Measurements from ENCODE around the gene UNC5C.

The UNC5C gene

DNA sequence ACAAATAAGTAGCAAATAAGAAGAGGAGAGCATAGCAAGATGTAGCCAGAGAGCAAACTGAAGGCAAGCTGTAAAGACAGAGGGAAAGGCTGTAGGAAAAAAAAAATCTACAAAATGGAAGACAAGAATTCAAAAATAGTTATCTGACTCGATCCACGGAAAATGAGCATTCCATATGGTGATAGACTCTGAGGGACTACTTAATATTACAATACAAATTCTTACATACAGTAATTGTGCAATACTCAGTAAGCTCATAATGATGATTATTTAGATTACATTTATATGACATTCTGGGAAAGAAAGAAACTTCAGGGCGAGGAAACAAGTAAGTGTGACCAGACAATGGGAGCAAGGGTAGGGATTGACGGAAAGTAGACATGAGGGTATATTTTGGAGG is 102.6 kb downstream of the UNC5C start:
- no peak for DNase-seq

DNA sequence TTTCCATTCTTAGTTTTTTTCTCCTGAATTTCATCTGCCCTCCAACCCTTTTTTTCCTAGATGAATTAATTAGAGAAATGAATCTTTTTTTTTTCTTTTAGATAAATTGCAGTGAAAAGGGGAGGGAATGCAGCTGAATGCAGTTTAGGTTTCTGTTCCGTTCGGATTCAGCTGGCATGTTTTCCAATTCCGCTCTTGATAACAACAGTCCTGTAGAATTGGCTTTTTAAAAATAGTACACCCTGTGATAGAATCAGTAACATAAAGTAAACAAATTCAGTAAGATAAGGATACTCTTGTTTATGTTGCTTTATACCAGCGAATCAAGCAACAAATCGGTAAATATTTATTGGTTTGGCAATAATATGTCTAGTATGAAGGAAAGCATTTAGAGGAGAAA is 103.5 kb downstream of the UNC5C start:
- DNase-seq, result no peak

GRCh38 chr4:95444812-95445211 is 104.0 kb downstream of the UNC5C start:
- DNase-seq, result no peak

DNA sequence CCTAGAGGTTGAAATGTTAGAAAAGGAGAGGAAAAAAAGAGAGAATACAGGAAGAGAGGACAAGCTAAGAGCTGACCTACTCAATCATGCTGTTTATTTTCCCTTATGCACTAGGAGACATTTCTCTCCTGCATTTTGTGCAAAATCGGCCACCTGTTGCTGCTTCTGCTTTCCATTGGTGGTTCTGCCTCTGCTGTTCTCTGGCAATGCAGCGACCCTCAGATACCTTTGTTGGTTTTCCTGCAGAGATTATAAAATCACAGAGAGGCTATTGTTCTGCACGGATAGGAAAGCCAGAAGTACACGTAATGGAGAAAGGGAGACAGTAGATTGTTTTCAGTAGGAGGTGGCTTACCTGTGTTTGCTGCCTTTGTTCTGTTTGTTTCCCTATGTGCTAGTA is 108.9 kb downstream of the UNC5C start:
- DNase-seq, result no peak

- DNase-seq, result no peak
Observed at GRCh38 chr4:95439071-95439470, 109.7 kb downstream of the UNC5C start.

GRCh38 chr4:95432466-95432865 is 116.3 kb downstream of the UNC5C start:
- DNase-seq, result no peak

- no peak for DNase-seq
Observed at GRCh38 chr4:95431678-95432077, 117.1 kb downstream of the UNC5C start.

GRCh38 chr4:95429416-95429815 is 119.4 kb downstream of the UNC5C start:
- DNase-seq, result no peak

GRCh38 chr4:95428291-95429070 is 120.3 kb downstream of the UNC5C start:
- no peak for DNase-seq

DNA sequence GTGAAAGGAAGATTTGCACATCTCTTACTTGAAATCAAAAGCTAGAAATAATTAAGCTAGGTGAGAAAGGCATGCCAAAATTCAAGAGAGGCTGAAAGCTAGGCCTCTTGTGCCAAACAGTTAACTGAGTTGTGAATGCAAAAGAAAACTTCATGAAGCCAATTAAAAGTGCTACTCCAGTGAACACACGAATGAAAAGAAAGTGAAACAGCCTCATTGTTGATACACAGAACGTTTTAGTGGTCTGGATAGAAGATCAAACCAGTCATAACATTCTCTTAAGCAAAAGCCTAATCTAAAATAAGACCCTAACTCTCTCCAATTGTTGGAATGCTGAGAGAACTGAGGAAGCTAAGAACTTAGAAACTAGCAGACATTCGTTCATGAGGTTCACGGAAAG is 122.3 kb downstream of the UNC5C start:
- no peak for DNase-seq

- no peak for DNase-seq
Observed at GRCh38 chr4:95422436-95422835, 126.3 kb downstream of the UNC5C start.

- DNase-seq, result no peak
Observed at GRCh38 chr4:95421869-95422268, 126.9 kb downstream of the UNC5C start.

DNA sequence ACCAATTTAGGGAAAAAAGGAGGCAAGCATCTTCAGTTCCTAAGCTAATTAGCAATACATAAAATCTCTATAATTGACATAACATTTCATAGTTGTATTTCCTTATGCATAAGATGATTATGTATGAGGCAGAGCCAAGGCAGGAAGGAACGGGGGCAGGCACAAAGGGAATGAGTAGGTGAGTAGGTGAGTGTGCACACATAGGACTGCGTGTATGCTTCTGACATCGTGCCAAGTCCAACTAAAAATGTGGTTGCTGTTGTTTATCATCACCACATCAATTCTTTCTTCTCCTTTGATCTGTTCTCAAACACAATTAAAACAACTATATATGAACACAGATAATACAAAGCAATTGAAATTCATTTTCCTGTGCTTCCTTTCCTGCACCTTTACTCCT is 131.2 kb downstream of the UNC5C start:
- no peak for DNase-seq

DNA sequence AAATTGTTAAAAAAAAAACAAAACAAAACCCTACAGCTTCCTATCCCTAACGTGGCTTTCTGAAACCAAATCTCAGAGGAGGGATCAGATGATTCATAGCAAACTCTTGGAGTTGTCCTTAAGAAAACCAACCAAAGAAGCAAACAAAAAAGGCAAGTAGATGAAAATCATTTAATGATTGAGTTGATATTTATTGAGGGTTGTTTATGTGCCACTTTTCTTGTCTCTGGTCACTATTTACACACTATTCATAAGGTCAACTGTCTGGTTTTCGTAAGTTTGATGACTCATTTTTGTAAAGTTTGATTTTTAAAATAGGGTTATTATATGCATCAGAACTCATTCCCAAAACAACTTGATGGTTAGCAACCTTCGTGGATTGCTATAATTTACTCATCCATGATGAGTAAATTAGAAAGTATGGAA is 133.4 kb downstream of the UNC5C start:
- no peak for DNase-seq

DNA sequence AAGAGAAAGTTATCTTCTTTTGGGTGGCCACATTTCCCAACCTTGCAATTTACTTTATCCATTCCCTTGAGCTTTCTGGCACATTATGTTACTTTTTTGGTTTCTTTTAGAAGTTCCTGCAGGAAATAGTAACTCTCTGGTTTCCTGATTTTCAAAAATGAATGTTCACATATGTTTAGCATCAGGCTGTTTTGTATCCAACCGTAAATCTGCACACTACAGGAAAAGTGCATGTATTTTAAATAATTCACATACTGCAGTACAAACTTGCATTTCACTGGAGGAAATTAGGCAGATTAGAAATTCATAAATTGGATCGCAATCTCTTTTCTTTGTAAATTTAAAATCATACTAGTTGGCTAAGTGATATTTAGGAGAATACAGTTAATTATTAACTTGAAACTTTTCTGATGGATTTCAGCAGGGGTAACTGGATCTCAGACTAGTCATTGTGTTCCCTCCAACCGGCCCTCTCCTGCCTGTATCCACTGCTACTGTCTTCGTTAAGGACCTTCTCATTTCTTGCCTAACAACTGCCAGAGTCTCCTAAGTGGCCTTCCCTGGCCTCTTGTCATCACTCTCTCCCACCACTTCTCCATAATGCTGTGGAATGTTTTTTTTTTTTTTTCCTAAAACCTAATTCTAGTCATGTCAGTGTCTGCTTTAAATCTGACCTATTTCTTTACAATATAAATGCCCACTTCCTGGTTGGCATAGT is 137.2 kb downstream of the UNC5C start:
- no peak for DNase-seq

GRCh38 chr4:95410387-95410977 is 138.3 kb downstream of the UNC5C start:
- DNase-seq, result no peak

DNA sequence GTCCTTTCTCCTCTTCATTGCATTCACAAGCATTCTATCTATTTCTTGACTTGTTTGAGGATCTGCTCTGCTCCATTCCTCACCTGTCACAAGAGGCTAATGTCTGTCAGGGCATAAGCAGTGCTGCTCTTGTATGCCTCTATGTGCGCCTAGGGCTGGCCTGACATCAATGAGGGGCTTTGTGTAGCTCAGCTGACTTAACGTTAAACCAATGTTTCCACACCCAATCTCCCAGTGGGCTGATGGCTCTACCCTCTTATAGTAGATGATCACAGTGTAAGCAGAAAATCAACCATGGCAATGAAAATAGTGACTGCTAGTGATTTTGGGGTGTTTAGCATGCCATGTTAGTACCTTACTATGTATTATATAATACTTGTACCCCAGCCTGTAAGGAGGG is 139.0 kb downstream of the UNC5C start:
- no peak for DNase-seq

DNA sequence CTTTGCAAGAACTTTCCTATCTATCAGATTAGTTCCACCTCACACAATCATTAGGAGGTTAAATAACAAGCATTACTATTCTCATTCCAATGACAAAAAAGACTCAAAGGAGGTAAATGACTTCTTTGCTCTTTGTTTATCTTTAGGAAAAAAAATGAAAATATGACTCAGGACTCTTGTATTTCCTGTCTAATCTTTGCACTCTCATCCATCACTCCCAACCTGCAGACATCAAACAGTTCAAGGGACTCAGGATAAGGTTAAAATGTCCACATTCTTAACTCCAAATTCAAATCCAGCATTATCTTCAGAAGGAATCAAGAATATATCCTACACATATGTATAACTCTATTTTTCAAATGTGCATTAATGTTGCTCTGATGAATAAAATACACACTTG is 139.6 kb downstream of the UNC5C start:
- no peak for DNase-seq

- no peak for DNase-seq
Observed at GRCh38 chr4:95402299-95402698, 146.5 kb downstream of the UNC5C start.

- no peak for DNase-seq
Observed at GRCh38 chr4:95398217-95398616, 150.6 kb downstream of the UNC5C start.

GRCh38 chr4:95394752-95395306 is 153.9 kb downstream of the UNC5C start:
- no peak for DNase-seq

GRCh38 chr4:95393821-95394220 is 155.0 kb downstream of the UNC5C start:
- DNase-seq, result no peak

DNA sequence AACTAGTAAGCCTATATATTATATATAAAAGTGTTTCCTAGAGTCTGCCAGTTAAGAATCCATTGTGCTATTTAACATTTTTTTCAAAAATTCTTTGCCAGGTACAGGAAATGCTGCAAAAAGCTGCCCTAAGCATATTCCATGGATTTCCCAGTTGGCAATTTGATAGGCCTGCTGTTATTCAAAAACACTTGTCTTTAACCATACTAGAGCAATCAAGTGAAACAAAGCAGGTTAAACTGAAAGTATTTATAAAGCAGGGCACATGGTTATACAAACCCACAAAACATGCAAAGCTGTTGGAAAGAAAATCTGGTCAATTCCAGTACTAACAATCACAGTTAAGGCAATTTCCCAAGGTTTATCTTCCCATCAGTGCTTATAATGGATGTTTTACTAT is 159.9 kb downstream of the UNC5C start:
- DNase-seq, result no peak

- DNase-seq, result no peak
Observed at GRCh38 chr4:95387719-95388118, 161.1 kb downstream of the UNC5C start.
